Central memory CD8-positive, alpha-beta T cell (primary cell): ENCODE measurements around the gene C15orf61.

ENCODE experiments used
- ATAC-seq: fragments of 150-1000 bp; cut with Tn5 transposase; replicated peaks from 2 replicates; pipeline ENCODE4 v1.10.0; 2022; ENCODE audit warnings: mild to moderate bottlenecking, moderate FRiP score, moderate number of reproducible peaks; ENCODE audit not compliant: poor library complexity, severe bottlenecking; ENCODE audit errors: extremely low read depth
- DNase-seq, 2 donors: peaks; one replicate each; pipeline ENCODE4 v3.0.0; 2021; ENCODE audit warnings: low spot score in 2 of 2
- H3K27ac Mint-ChIP-seq: one replicate; pipeline ENCODE4 v1.8.0; 2022; ENCODE audit warnings: low read depth, mild to moderate bottlenecking, moderate library complexity, mixed read lengths
- H3K27me3 Mint-ChIP-seq: one replicate; pipeline ENCODE4 v1.8.0; 2022; ENCODE audit warnings: mixed read lengths
- H3K36me3 Mint-ChIP-seq: one replicate; pipeline ENCODE4 v1.8.0; 2022; ENCODE audit warnings: mild to moderate bottlenecking, moderate library complexity, mixed read lengths; ENCODE audit not compliant: insufficient read depth
- H3K4me1 Mint-ChIP-seq: one replicate; pipeline ENCODE4 v1.8.0; 2022; ENCODE audit warnings: mixed read lengths
- H3K4me3 Mint-ChIP-seq: one replicate; pipeline ENCODE4 v1.8.0; 2022; ENCODE audit warnings: mild to moderate bottlenecking, moderate library complexity, mixed read lengths
- H3K9me3 Mint-ChIP-seq: one replicate; pipeline ENCODE4 v1.8.0; 2022; ENCODE audit warnings: mixed read lengths

The C15orf61 gene

DNA sequence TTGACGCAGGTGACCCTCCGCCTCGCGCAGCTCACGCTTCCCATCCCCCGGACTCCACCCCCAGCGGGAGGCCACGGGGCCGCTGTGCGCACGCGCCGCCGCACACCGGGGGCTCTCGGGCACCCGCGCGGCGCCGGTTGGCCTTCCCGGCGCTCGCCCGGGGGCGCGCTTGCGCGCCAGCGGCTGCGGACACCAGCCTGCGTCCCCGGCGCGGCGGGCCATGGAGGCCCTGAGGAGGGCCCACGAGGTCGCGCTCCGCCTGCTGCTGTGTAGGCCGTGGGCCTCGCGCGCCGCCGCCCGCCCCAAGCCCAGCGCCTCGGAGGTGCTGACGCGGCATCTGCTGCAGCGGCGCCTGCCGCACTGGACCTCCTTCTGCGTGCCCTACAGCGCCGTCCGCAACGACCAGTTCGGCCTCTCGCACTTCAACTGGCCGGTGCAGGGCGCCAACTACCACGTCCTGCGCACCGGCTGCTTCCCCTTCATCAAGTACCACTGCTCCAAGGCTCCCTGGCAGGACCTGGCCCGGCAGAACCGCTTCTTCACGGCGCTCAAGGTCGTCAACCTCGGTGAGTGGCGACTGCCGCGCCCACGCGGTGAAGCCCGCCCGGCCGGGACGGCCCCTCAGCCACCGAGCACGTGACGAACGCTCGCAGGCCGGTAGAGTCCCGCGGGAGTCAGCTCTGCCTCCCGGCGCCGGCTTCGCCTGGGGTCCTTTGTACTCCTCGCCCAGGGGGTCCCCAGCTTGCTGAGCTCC is at the start of gene C15orf61:
C15orf61 (plus strand) TSS at position 103 of the 754 bp plus-strand sequence; CDS start at position 221, 118 bp downstream.
- Mint-ChIP-seq H3K27ac (peak within 1 kb of the TSS; percentile 92), H3K9me3 (no peaks in the 10 kb centered on the region), H3K4me3 (peak within 1 kb of the TSS; percentile 92), H3K36me3 (peaks cover 23% of the 10 kb centered on the region), H3K4me1 (peaks cover 25% of the 10 kb centered on the region), H3K27me3 (no peaks in the 10 kb centered on the region)
- ATAC-seq = peak; percentile 79
- DNase-seq = peak; percentile 66 to 71

DNA sequence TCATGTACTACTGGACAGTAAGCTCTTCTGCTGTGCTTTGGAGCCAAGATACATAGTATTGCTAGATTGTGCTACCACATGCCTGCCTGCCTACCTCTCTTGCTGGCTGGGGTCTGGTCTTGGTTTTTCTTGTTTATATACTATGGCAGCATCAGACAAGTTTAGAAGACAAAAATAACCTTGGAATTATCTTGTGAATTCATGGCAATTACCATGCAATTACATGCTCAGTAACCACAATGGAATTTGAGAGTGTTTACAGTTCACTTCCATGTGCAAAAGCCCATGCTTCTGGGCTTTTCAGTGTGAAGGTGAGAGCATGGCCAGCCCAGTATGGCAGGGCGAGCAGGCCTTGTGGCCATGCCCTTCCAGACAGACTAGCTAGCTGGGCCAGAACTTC is 48.0 kb upstream of the C15orf61 start:
- no peaks in the 10 kb centered on the region for H3K9me3 Mint-ChIP-seq
- H3K27me3 Mint-ChIP-seq = no peaks in the 10 kb centered on the region
- DNase-seq (no peak), ATAC-seq (no peak)
- no peaks in the 10 kb centered on the region for H3K36me3 Mint-ChIP-seq
- H3K4me3 Mint-ChIP-seq = no peak overlapping the region
- H3K4me1 Mint-ChIP-seq = no peaks in the 10 kb centered on the region
- no peak overlapping the region for H3K27ac Mint-ChIP-seq

DNA sequence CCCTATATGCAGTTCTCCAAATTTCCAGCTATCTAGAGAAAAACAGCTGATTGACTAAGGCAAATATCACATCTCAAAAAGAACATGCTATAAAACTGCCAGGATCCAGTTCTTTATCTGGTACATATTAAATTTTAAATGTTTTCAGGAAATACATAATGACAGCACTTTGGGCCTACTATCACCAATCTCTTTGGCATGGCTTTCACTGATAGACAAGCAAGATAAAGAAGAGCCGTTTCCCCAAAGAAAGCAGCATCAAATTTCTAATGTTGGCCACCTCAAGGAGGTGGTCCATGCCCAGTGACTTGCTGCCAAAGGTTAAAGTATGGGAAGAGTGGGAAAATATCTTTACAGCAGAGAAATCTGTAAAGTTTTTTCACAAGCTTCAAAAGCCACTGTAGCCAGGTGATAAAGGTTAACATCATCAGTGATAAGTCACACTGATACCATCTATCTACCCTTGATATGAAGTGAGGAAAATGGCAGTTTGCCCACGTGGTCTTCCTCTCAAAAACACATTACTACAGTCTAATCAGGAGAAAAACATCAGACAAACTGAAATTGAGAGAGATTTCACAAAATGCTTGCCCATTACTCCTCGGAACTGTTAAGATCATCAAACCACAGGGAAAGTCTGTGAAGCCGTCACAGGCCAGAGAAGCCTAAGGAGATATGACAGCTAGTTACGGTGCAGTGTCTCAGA is 46.4 kb upstream of the C15orf61 start:
- ATAC-seq = no peak
- DNase-seq = no peak
- Mint-ChIP-seq H3K4me3 (no peak overlapping the region), H3K4me1 (no peaks in the 10 kb centered on the region), H3K27me3 (no peaks in the 10 kb centered on the region), H3K9me3 (no peaks in the 10 kb centered on the region), H3K27ac (no peak overlapping the region), H3K36me3 (peaks cover 4% of the 10 kb centered on the region)

DNA sequence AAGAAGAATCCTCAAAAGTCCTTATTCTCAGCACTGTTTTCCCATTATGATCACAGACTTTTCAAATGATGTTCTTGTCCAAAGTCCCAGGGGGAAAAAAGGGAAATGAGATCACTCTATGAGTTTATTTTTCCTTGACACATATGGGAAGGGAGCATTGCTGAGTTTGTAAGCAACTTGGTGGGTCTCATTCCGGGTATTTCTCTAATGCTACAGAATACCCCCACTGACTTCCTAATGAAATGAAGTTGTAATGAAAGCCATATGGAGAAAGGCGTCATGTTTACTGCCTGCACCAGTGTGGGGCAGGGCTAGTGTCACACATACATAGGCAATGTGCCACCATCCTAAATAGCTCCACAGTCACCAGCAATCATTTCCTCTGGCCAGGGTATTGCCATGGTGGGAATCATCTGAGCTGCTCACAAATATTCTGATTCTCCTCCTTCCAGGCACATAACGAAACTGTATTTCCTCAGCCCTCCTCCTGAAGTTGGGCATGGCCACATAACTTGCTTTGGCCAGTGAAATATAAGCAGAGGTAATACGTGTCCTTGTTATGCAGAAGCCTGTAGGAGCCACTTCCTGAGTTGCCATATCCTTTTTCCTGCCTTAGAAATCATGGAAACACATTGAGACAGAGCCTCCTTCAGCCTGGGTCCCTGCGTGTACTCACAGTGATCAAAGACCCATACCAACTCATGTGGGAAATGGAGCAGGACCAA is 41.0 kb upstream of the C15orf61 start:
- no peak for DNase-seq
- H3K27ac Mint-ChIP-seq = no peak overlapping the region
- no peak overlapping the region for H3K4me3 Mint-ChIP-seq
- H3K4me1 Mint-ChIP-seq = no peaks in the 10 kb centered on the region
- no peaks in the 10 kb centered on the region for H3K9me3 Mint-ChIP-seq
- H3K36me3 Mint-ChIP-seq = peaks cover 4% of the 10 kb centered on the region
- H3K27me3 Mint-ChIP-seq = no peaks in the 10 kb centered on the region
- no peak for ATAC-seq

DNA sequence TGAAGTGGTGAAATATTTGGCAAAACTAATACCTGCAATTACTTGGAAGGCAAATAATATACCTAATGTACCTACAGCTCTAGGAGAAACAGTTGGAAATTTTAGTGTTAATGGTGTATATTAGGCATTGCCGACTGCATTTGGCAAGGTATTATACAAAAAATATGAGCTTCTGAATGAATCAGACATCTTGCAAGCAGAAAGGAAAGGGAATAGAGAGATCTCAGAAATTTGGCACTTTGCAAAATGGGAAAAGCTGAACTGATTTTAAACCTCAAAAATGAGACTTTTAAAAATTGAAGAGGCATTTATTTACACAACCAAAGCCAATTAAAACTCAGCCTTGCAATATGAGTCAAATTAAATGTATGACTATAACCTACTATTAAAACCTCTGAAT is 40.2 kb upstream of the C15orf61 start:
- no peaks in the 10 kb centered on the region for H3K27me3 Mint-ChIP-seq
- no peaks in the 10 kb centered on the region for H3K9me3 Mint-ChIP-seq
- DNase-seq (no peak), ATAC-seq (no peak)
- H3K27ac Mint-ChIP-seq = no peak overlapping the region
- H3K4me3 Mint-ChIP-seq = no peak overlapping the region
- H3K36me3 Mint-ChIP-seq = peaks cover 4% of the 10 kb centered on the region
- no peaks in the 10 kb centered on the region for H3K4me1 Mint-ChIP-seq

DNA sequence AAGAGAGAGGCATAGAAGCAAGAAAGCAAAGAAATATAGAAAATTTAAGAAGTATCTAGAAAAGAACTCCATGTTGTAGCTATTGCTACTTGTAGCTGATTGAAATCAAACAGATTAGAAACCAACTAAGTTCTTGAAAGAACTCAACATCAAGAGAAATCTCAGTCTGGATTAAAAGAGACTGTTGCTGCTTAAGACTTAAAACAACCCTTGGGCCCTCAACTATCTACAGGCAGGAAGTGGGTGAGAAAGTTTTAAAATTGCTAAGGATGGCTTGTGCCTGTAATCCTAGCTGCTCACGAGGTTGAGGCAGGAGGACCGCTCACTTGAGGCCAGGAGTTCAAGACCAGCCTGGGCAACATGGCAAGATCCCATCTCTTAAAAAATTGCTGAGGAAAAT is 39.3 kb upstream of the C15orf61 start:
- no peak for ATAC-seq
- H3K27me3 Mint-ChIP-seq = no peaks in the 10 kb centered on the region
- no peak overlapping the region for H3K4me3 Mint-ChIP-seq
- no peak overlapping the region for H3K27ac Mint-ChIP-seq
- no peaks in the 10 kb centered on the region for H3K9me3 Mint-ChIP-seq
- H3K36me3 Mint-ChIP-seq = peaks cover 4% of the 10 kb centered on the region
- DNase-seq = no peak
- H3K4me1 Mint-ChIP-seq = no peaks in the 10 kb centered on the region

DNA sequence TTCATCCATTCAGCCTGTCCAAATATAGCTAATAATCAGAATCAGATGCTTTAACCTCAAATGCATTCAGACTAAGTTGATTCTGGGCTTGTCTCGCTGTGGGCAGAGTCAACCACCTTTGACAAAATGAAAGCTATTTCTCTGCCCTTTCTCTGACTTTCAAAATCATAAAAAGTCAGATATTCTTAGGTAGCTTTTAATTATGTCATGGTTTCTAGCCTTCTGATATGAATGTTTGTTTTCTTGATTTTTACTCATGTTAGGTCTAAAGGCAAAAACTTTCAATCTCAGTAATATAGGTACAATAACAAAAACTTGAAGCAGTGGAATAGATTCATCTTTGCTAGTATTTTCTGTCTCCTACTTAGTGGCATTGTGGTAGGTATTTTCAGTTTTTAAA is 25.3 kb upstream of the C15orf61 start:
- DNase-seq (no peak), ATAC-seq (no peak)
- no peaks in the 10 kb centered on the region for H3K4me1 Mint-ChIP-seq
- H3K27ac Mint-ChIP-seq = no peak overlapping the region
- no peaks in the 10 kb centered on the region for H3K36me3 Mint-ChIP-seq
- H3K27me3 Mint-ChIP-seq = no peaks in the 10 kb centered on the region
- no peak overlapping the region for H3K4me3 Mint-ChIP-seq
- no peaks in the 10 kb centered on the region for H3K9me3 Mint-ChIP-seq

DNA sequence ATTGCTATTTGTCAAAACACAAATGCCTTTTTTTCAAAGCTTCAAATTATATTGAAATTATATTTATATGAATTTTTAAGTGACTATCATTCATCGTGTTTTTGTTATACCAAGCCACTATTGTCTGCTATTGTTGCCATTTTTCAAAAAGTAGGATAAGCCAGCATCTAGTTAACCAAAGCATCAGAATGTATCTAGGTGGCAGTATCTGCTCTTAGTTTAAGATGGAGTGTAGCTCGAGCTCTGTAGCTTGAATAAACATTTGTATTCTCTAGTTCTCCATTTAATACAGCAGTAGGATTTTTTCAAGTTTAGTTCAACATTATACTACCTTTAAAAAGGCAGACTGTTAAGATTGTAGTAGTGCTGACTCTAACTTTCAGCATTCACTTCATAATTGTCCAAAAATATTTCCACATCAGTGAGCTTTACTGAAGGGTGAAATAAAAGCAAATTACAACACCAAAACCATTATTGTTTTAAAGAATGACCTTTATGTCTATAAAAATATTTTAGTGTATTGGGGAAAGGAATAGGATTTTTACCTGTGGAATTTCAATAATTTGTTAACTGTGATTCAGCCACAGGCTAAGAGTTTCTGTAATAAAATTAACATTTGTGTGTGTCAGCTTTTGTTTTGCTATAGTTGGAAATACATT is 19.6 kb upstream of the C15orf61 start:
- no peaks in the 10 kb centered on the region for H3K36me3 Mint-ChIP-seq
- ATAC-seq (no peak), DNase-seq (no peak)

DNA sequence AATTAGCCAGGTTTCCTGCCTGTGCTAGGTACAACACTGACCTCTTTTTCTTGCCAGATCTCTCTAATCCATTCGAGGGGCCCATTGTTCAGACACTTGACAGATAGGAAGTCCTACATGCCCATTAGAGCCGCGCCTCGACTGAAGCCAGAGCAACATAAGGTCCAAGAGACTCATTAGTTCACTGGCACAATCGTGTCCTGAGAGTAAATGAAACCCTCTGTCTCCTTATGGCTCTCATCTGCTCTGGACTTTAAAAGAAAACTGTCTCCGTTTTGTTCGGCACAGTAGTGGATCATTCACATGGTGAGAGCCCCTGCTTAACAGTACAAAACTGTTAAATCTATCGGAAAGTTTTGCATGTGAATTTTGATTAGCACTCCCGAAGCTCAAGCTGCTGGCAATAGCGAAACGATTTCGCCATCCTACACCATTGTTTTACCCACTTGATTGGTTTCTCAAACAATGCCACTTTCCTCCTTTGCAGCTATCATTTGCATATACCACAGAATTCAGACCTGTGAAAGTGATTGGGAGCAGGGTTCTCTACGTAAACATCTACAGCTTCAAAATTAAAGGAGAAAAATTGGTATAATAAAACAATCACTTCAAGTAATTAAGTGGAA is 19.0 kb upstream of the C15orf61 start:
- ATAC-seq (no peak), DNase-seq (no peak)
- Mint-ChIP-seq H3K36me3 (no peaks in the 10 kb centered on the region), H3K27ac (no peak overlapping the region), H3K4me3 (no peak overlapping the region), H3K9me3 (no peaks in the 10 kb centered on the region), H3K27me3 (no peaks in the 10 kb centered on the region), H3K4me1 (no peaks in the 10 kb centered on the region)

More for the DNA sequence above, 19.6 kb upstream of the C15orf61 start:
- H3K9me3 Mint-ChIP-seq = no peaks in the 10 kb centered on the region
- no peak overlapping the region for H3K4me3 Mint-ChIP-seq
- no peak overlapping the region for H3K27ac Mint-ChIP-seq
- H3K4me1 Mint-ChIP-seq = no peaks in the 10 kb centered on the region
- no peaks in the 10 kb centered on the region for H3K27me3 Mint-ChIP-seq

DNA sequence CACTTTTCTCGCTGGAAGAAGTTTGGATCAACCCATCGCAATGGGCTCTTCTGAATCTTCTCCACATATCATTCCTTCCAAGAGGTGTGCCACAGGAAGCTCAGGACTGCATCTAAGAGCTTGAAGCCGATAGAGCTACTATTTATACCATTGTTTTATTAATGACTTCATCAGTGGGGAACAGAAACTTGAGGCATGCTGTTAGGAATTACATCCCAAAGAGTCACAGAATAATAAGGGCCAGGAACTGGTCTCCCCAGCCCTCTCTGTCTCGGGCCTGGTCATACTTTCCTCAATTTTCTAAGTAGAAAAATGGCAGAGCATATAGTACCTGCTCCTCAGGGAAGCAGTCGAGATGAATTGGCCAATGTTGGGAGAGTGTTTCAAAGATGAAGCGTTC is 16.9 kb upstream of the C15orf61 start:
- Mint-ChIP-seq H3K27ac (no peak overlapping the region), H3K9me3 (no peaks in the 10 kb centered on the region), H3K4me1 (no peaks in the 10 kb centered on the region), H3K36me3 (peaks cover 7% of the 10 kb centered on the region), H3K27me3 (no peaks in the 10 kb centered on the region), H3K4me3 (no peak overlapping the region)
- DNase-seq = no peak
- ATAC-seq = no peak

DNA sequence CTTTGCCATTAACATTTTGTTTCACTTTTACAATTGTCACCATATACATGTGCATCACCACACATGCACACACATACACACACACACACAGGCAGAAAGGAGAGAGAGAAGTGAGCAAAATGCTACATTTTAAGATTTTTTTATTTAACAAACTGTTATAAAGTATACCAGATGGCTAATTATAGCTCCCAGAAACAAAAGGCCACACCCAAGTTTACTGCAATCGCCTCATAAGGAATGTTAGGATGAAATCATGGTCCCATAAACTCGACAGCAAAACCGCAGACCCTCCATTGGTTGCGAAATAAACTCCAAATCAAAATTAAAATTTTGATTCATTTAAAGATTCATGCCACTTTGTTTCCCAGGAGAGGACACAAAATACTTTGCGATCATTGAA is 16.1 kb upstream of the C15orf61 start:
- H3K4me1 Mint-ChIP-seq = no peaks in the 10 kb centered on the region
- H3K27me3 Mint-ChIP-seq = no peaks in the 10 kb centered on the region
- H3K36me3 Mint-ChIP-seq = peaks cover 9% of the 10 kb centered on the region
- no peak overlapping the region for H3K4me3 Mint-ChIP-seq
- H3K27ac Mint-ChIP-seq = no peak overlapping the region
- no peaks in the 10 kb centered on the region for H3K9me3 Mint-ChIP-seq
- ATAC-seq (no peak), DNase-seq (no peak)
